ENCODE results near the gene TNNI2.

Gene TNNI2

DNA sequence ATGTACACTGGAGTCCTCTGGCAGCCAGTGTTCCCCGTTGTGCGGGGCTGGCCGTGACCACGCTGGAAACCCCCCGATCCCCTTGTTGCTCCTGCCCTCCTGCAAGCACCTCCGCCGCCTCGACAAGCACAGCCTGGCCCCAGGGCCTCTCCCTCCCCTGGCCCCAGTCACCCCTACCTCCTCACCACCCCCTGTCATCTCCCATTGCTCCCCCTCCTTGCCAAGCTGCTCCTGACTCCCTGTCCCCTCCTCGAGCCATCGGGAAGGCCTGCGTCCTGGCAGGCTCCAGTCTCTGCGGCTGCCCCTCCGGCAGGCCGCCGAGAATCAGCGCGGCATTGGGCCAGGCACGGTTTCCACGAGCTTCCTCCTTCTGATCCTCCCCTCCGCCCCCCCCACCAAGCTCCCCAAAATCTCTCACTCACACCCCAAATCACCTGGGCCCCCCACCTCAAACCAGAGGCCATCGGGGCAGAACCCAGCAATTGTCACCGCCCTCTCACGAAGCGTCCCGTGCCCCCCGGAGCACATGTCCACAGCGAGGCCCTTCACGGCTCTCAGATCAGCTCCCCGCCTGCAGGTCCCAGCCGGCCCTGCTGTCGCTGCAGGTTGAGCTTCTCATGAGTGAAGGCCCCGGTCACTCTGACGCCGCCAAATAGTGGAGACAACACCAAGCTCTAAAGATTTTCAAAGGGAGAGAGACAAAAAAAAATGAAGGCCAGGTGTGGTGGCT lies 8.4 kb downstream of the TNNI2 start:
- TF ChIP-seq, protein P1, sequence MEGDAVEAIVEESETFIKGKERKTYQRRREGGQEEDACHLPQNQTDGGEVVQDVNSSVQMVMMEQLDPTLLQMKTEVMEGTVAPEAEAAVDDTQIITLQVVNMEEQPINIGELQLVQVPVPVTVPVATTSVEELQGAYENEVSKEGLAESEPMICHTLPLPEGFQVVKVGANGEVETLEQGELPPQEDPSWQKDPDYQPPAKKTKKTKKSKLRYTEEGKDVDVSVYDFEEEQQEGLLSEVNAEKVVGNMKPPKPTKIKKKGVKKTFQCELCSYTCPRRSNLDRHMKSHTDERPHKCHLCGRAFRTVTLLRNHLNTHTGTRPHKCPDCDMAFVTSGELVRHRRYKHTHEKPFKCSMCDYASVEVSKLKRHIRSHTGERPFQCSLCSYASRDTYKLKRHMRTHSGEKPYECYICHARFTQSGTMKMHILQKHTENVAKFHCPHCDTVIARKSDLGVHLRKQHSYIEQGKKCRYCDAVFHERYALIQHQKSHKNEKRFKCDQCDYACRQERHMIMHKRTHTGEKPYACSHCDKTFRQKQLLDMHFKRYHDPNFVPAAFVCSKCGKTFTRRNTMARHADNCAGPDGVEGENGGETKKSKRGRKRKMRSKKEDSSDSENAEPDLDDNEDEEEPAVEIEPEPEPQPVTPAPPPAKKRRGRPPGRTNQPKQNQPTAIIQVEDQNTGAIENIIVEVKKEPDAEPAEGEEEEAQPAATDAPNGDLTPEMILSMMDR (IDR thresholded peaks at IDR 0.05): no peak
- peak overlapping the region; percentile 100 for H3K27ac ChIP-seq
- H3K4me1 ChIP-seq (ENCODE audit: control insufficient read depth in 1 of 2, insufficient read depth in 1 of 2, low read depth in 1 of 2, low read length in 1 of 2): peaks cover 97 to 98% of the 10 kb centered on the region in 2 experiments
- H3K36me3 ChIP-seq: no peaks in the 10 kb centered on the region
- H3K9me3 ChIP-seq: no peaks in the 10 kb centered on the region
- no peak overlapping the region for H3K4me3 ChIP-seq (ENCODE audit: low read depth in 1 of 2, low read length in 1 of 2)
- H3K27me3 ChIP-seq: no peaks in the 10 kb centered on the region

DNA sequence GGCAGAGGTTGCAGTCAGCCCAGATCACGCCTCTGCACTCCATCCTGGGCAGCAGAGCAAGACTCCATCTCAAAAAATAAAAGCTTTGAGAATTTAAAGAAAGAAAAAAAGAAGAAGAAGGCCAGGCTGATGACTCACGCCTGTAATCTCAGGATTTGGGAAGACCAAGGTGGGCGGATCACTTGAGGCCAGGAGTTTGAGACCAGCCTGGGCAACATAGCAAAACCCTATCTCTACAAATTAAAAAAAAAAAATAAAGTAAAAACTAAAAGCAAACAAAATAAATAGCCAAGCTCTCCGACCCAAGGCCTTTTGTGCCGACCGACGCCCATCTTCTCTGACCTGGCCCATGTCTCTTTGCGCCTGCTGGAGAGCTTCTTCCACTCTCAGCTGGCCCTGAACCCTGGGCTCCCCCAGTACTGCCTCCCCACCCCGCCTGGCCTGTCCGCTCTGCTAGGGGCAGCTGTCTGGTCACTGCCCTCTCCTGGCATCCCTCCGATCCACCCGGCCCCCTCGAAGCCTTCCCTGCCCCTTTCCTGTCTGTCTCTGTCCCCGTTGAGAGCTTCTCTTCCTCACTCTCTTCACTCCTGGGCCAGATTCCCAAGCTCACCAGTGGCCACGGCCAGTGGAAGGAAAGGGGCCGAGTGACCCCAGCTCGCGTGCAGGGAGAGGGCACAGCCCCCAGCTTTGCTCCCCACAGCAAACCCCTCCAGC lies 9.3 kb downstream of the TNNI2 start:
- H3K27ac ChIP-seq: peak overlapping the region; percentile 100
- TF ChIP-seq, protein P1 (IDR thresholded peaks at IDR 0.05): no peak
- no peaks in the 10 kb centered on the region for H3K27me3 ChIP-seq
- no peaks in the 10 kb centered on the region for H3K9me3 ChIP-seq
- H3K36me3 ChIP-seq: no peaks in the 10 kb centered on the region
- peaks cover 92 to 98% of the 10 kb centered on the region in 2 experiments for H3K4me1 ChIP-seq (ENCODE audit: control insufficient read depth in 1 of 2, insufficient read depth in 1 of 2, low read depth in 1 of 2, low read length in 1 of 2)
- H3K4me3 ChIP-seq (ENCODE audit: low read depth in 1 of 2, low read length in 1 of 2): no peak overlapping the region

DNA sequence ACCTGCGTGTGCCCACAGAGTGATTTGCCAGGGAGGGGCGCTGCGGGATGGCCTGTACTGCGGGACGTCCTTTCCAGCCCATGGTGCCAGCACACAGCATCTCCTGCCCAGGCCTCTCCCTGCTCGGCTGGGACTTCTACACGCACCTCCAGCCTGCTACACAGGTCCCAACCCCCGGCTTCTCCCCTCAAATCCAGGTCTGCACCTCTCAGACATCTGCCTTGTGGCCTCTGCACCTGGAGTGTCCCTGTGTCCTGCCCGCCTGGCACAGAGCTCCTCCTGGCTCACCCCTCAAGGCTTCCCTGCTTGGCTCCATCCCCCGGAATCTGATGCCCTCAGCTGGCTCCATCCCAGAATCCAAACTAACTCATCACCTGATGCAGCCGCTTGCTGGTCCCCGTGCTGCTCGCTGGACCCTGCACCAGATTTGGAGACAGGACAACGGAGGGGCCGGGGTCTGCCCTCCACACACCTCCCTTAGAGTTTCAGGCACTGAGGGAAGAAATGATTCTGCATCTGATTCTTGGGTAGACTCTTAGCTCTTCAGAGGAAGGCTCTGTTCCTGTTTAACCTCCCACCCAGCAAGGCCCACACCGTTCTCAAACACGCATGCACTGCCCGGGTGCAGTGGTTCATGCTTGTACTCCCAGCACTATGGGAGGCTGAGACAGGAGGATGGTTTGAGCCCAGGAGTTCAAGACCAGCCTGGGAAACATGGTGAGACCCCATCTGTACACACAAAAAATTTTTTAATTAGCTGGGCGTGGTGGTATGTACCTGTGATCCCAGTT lies 10.1 kb downstream of the TNNI2 start:
- Histone ChIP-seq H3K27ac (peak overlapping the region; percentile 100), H3K4me3 (ENCODE audit: low read depth in 1 of 2, low read length in 1 of 2) (peak overlapping the region in 1 of 2 experiments; percentile 81), H3K27me3 (no peaks in the 10 kb centered on the region), H3K4me1 (ENCODE audit: control insufficient read depth in 1 of 2, insufficient read depth in 1 of 2, low read depth in 1 of 2, low read length in 1 of 2) (peaks cover 85 to 91% of the 10 kb centered on the region in 2 experiments), H3K36me3 (no peaks in the 10 kb centered on the region), H3K9me3 (no peaks in the 10 kb centered on the region)
- TF ChIP-seq, protein P1 (IDR thresholded peaks at IDR 0.05): no peak

DNA sequence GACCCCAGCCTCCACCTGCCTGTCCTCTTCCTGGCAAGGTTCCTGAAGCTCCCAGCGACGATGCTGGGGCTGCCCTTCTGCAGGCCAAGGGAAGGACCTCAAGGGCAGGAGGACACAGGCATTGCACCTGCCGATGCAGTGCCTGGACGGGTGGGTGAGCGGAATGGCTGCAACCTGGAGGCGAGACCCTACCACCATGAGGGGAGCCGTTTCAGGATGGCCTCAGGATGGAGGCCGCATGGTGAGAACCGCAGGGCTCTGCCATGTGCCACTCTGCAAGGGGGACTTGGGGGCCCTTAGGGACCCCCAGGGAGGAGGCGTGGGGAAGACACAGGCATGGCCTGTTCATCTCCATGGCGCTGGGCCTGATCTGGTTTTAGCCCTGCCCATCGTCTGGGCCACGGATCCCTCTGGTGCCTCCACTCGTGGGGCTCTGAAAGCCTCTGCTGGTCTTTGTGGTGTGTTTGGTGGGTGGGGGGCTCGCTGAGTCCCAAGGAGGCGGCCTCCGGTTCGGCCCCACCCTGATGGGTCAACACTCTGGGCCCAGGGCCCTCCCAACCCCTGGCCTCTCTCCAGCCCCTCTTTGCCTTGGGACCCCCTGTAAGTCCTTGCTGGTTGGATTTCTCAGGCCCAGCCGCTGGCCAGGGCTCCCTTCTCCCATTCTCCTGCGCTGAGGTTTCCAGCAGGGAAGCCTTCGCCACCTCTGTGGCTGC lies 12.8 kb downstream of the TNNI2 start:
- Histone ChIP-seq H3K27me3 (no peaks in the 10 kb centered on the region), H3K4me1 (ENCODE audit: control insufficient read depth in 1 of 2, insufficient read depth in 1 of 2, low read depth in 1 of 2, low read length in 1 of 2) (peaks cover 85 to 91% of the 10 kb centered on the region in 2 experiments), H3K9me3 (no peaks in the 10 kb centered on the region), H3K36me3 (peaks cover 25% of the 10 kb centered on the region), H3K4me3 (ENCODE audit: low read depth in 1 of 2, low read length in 1 of 2) (peak overlapping the region; percentile 81 to 100), H3K27ac (peak overlapping the region; percentile 100)
- TF ChIP-seq, protein P1 (IDR thresholded peaks at IDR 0.05): no peak

DNA sequence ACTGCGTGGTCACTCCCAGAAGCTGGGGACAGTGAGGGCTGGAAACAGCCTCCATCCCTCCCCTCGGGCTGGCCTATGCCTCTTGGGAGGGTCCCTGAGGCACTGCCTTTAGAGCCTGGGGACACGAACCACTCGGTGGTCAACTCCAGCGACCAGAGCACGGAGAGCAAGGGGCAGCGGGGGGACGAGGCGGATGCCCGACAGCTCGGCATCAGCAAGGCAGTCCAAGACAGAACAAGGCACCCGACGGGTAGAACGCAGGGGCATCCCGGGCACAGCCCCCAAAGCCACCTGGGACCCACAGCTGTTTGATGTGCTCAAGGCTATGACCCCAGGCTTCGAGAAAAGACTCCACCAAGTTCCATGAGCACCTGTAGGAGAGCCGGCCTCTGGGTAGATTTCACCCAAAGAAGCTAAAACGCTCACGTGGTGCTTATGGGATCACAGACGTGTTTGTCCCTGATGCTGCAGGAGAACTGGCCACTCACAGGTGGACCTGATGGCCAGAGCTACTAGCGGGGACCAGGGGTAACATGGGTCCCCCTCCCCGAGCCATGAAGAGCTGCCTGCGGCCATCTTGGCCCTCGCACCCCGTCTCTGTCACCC lies 13.6 kb downstream of the TNNI2 start:
- H3K36me3 ChIP-seq: peaks cover 33% of the 10 kb centered on the region
- H3K4me3 ChIP-seq (ENCODE audit: low read depth in 1 of 2, low read length in 1 of 2): peak overlapping the region; percentile 81 to 100
- peak overlapping the region; percentile 100 for H3K27ac ChIP-seq
- H3K4me1 ChIP-seq (ENCODE audit: control insufficient read depth in 1 of 2, insufficient read depth in 1 of 2, low read depth in 1 of 2, low read length in 1 of 2): peaks cover 85 to 91% of the 10 kb centered on the region in 2 experiments
- H3K9me3 ChIP-seq: no peaks in the 10 kb centered on the region
- TF ChIP-seq, protein P1 (IDR thresholded peaks at IDR 0.05): no peak
- no peaks in the 10 kb centered on the region for H3K27me3 ChIP-seq

Data from neutrophil (primary cell).